Head of caudate nucleus (tissue), 42 donors: ENCODE measurements around the gene IFT43.

Source experiments
- DNase-seq, 42 donors: peaks; one replicate each; pipeline versions ENCODE4 v3.0.0 to v3.0.0-alpha.2; 2020 to 2021; ENCODE audit warnings: mixed read lengths in 7 of 42
- intact Hi-C: fragments of 100-400 bp; cut with DNase I; formaldehyde crosslinking; loops from one replicate; pipeline ENCODE4 v1.15.0; 2022

The IFT43 gene

GRCh38 chr14:76056128-76056527, 70.6 kb downstream of the IFT43 start:
- intact Hi-C loops: no loop called here
- no peak for DNase-seq

- intact Hi-C loops: no loop called here
- DNase-seq: no peak
These were observed 72.4 kb downstream of the IFT43 start for GRCh38 chr14:76057914-76058313.

- intact Hi-C loops: no loop called here
- no peak for DNase-seq
These were observed 77.8 kb downstream of the IFT43 start for GRCh38 chr14:76063327-76063726.

- intact Hi-C loops: no loop called here
These were observed 80.0 kb downstream of the IFT43 start for GRCh38 chr14:76065519-76065918.

GRCh38 chr14:76067536-76067935, 82.0 kb downstream of the IFT43 start:
- DNase-seq: no peak
- intact Hi-C loops: no loop called here

More at GRCh38 chr14:76065519-76065918, 80.0 kb downstream of the IFT43 start:
- DNase-seq: no peak

GRCh38 chr14:76073717-76074116, 88.2 kb downstream of the IFT43 start:
- DNase-seq: no peak
- intact Hi-C loops: no loop called here

GRCh38 chr14:76077340-76077739, 91.8 kb downstream of the IFT43 start:
- DNase-seq: no peak
- intact Hi-C loops: no loop called here

- no peak for DNase-seq
- intact Hi-C loops: no loop called here
These were observed 92.9 kb downstream of the IFT43 start for GRCh38 chr14:76078501-76078900.

- intact Hi-C loops: no loop called here
- DNase-seq: peak in 37 of 42 donors; percentile 15 to 72 (median 43)
These were observed 94.5 kb downstream of the IFT43 start for GRCh38 chr14:76080025-76080424.

- DNase-seq: peak in 6 of 42 donors; percentile 16 to 41 (median 32)
- intact Hi-C loops: no loop called here
These were observed 94.9 kb downstream of the IFT43 start for GRCh38 chr14:76080471-76080870.

- DNase-seq: peak in 3 of 42 donors; percentile 15 to 44 (median 31)
- intact Hi-C loops: no loop called here
These were observed 96.1 kb downstream of the IFT43 start for GRCh38 chr14:76081642-76082041.

GRCh38 chr14:76083796-76084765, 98.5 kb downstream of the IFT43 start:
- intact Hi-C loops: no loop called here
- peak in 37 of 42 donors; percentile 25 to 79 (median 50) for DNase-seq

- no peak for DNase-seq
- intact Hi-C loops: no loop called here
These were observed 99.8 kb downstream of the IFT43 start for GRCh38 chr14:76085358-76085757.

- intact Hi-C loops: no loop called here
- DNase-seq: peak in 41 of 42 donors; percentile 31 to 82 (median 60)
These were observed 101.1 kb downstream of the IFT43 start for GRCh38 chr14:76086636-76087035.

- intact Hi-C loops: no loop called here
- no peak for DNase-seq
These were observed 102.8 kb downstream of the IFT43 start for GRCh38 chr14:76088326-76088725.

GRCh38 chr14:76088771-76089571, 103.4 kb downstream of the IFT43 start:
- intact Hi-C loops: no loop called here
- DNase-seq: no peak

GRCh38 chr14:76089575-76089974, 104.0 kb downstream of the IFT43 start:
- intact Hi-C loops: no loop called here
- no peak for DNase-seq

GRCh38 chr14:76090616-76091391, 105.2 kb downstream of the IFT43 start:
- DNase-seq: peak in 41 of 42 donors; percentile 22 to 80 (median 57)
- intact Hi-C loops: loop anchor here (5.0 kb wide), 1 partner anchor 39 kb away; no protein-coding TSS in a partner anchor

- intact Hi-C loops: loop anchor here (5.0 kb wide), 1 partner anchor 41 kb away; no protein-coding TSS in a partner anchor
- no peak for DNase-seq
These were observed 107.5 kb downstream of the IFT43 start for GRCh38 chr14:76093077-76093476.
